Midbrain (tissue), 1 donor: ENCODE measurements around the gene JAKMIP1.
"Not testable (repeated sequence)": the region's sequence is repeated elsewhere in the genome, so short reads cannot be mapped to it uniquely, and the experiment has no call there.

Experiments
- DNase-seq: peaks from one replicate; lab custom pipeline; 2025; lab: John Stamatoyannopoulos, UW

JAKMIP1 gene

DNA sequence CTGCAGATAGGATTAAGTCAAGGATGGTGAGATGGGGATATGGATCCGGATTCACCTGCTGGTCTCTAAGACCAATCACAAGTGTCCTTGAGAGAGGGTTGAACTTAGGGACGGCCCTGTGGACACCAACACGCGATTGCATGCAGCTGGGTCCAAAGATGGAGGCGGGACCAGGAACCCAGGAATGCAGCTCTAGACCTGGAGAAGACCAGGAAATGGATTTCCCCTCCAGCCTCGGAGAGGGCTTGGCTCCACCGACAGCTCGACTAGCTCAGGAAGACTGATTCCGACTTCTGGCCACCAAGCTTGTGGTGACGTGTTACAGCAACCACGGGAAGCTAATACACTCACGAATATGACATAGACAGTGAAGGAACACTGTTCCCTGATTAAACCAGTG, 186.8 kb downstream of the JAKMIP1 start:
- no peak for DNase-seq

DNA sequence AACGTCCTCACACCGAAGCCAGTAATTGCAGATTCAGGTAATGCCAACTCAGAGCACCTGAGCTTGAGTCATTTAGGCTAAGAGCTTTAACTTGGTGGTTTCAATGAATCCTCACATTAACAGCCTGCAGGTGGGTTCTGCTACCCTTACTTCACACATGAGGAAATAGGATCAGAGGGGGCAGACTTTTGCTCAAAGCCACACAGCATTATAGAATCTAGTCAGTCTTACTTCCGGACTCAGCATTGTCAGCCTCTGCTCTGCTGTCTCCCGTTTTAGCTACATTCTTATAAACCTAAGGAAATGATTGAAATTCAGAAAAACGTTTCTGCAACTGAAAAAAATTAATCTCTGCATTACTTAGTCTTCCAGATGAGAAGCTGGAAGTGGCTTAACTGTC, 188.1 kb downstream of the JAKMIP1 start:
- DNase-seq: no peak

DNA sequence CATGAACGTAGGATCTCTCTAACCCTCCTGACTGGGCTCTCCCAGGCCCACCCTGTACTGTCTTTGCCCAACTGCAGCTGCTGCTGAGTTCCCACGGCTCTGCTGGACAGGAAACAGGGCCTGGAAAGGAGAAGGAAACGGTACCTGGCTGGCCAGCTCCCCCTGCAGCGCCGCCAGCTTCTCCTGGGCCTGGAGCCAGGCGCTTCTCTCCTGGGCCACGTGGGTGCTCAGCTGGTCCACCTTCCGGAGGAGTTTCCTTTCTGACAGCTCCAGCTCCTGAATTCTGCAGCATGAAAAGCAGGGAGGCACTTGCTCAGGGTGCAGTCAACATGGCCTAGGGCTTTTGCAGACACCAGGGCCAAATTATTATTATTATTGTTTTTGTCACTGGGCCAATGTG, 188.7 kb downstream of the JAKMIP1 start:
- peak; percentile 38 for DNase-seq

DNA sequence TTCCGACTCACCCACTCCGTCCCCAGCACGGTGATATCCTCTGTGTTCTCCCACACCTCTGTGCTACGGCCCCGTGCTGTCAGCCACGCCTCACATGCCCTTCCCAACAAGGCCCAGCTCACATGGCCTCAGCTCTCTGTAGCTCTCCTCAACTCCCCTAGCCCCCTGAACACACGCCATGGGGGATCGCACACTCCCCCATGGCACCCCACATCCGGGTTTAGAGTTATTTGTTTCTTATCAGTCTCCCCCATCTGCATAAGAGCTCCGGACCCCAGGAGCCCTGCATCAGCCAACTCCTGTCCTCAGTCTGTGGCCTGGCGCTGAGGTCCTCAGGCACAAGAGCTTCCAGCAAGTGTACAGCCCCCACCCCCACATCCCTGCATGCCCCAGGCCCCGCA, 189.1 kb downstream of the JAKMIP1 start:
- DNase-seq: no peak

DNA sequence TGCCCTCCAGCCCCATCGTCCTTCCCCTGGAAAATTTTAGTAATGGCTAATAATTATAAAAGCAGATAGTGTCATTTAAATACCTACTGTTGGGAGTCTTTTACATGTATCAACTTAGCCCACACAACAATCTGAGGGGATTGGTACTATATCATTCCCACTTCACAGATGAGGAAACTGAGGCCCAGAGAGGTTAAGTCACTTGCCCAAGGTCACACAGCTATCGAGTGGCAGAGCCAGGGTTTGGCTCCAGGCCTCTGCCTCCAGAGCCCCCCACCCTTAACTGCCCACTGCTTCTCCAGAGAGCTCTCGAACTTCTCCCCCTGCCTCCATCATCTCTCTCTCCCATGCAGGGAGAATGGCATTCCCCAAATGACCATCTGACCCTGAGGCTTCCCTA, 189.6 kb downstream of the JAKMIP1 start:
- no peak for DNase-seq

DNA sequence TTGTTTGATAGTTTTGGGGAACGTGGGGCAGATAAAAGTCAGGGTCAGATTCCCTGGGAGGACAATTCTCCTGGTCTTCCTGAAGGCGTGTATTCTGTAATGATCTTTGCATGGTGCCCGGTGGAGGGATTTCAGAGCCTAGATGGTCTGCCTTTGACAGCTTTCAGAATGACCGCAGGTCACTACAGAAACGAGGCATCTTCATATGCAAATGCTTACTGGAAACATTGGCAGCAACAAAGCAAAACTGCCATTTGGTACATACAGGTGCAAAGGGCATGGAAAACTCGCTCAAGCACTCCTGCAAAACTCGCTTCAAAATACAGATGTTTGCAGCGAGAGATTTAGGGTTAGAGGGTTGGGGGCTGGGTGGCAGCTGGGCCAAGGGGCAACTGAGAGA, 190.9 kb downstream of the JAKMIP1 start:
- DNase-seq: no peak

DNA sequence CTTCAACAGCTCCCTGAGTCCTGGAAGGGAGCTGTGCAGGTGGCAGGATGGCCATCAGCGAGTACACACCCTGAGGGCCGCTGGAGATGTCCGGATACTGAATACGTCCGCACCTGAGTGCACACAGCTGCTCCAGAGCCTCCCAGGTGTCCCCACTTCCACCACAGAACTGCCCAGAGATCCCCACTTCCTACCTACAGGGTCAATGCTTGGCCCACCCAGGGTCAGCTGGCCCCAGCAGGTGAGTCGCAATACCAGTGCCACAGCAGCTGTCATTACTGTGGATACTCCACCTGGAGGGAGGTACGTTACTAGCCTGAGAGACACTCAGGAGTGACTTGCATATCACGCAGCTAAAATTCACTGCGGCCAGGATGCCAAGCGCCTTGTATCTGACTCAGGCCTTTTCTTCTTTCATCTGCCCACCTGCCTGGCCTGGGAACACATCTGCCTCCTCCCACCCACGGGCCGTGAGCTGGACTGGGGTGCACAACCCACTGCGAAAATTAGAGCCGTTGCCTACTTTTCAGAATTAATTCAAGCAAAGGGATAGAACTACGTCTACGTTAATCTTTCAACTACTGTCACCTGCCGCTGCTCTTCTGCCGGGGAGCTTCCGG, 191.5 kb downstream of the JAKMIP1 start:
- DNase-seq: no peak

DNA sequence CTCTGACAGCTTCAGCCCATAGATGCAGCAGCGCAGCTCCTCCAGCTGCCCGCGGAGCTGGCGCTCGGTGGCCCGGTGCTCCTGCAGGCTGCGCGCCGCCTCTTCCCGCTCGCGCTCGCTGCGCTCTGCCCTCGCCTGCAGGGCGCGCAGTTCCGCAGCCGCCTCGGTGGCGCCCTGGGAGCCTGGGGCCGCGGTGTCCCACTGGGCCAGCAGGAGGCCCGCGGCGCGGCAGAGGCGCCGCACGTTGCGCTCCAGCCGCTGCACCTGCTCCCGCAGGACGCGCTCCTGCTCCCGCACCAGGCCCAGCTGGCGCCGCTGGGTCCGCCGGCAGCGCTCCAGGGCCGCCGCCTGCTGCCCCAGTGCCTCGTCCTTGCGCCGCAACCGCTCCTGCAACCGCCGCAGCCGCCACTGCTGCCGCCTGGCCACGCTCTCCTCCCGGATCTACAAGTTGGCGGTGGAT, 192.2 kb downstream of the JAKMIP1 start:
- no peak for DNase-seq

DNA sequence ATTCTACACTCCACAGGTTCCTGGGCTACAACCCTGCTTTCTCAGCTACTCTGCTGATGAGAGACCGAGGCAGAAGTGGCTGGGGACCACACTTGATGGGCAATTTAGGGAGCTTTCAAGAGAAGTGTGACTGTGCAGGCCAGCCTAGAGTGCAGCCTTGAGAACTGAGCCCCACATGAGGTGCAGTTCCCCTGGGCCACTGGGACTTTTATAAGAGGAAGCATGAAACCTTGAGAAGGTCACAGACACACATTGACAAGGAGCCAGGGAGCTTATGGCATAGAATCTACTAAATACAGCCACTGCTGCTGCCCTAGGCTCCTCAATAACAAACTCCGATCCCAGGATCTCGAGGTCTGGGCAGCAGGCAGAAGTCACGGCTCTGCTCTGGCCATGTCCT, 195.2 kb downstream of the JAKMIP1 start:
- DNase-seq: no peak

DNA sequence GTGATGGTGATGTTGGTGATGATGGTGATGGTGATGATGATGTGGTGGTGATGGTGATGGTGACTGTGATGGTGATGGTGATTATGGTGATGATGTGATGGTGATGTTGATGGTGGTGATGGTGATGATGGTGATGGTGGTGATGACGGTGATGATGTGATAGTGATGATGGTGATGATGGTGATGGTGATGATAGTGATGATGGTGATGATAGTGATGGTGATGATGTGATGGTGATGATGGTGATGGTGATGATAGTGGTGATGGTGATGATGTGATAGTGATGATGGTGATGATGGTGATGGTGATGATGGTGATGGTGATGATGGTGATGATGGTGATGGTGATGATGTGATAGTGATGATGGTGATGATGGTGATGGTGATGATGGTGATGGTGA, 196.9 kb downstream of the JAKMIP1 start:
- DNase-seq: not testable (repeated sequence)

DNA sequence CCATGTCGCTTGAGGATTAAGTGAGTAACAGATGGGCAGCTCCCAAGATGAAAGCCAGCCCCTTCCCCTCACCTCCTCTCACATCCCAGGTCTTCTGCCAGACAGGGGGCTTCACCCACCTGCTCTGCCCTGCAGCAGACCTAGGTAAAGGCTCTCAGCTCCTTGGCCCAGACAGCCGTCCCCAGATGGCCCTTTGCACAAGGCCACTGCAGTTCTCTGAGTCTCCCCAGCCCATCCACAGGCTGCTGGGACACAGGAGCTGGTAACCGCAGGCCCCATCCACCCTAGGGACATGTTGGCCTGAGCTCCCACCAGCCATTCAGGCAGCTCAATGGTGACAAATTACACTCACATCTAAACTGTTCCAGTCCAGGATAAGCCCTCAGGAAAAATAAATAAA, 197.4 kb downstream of the JAKMIP1 start:
- no peak for DNase-seq

DNA sequence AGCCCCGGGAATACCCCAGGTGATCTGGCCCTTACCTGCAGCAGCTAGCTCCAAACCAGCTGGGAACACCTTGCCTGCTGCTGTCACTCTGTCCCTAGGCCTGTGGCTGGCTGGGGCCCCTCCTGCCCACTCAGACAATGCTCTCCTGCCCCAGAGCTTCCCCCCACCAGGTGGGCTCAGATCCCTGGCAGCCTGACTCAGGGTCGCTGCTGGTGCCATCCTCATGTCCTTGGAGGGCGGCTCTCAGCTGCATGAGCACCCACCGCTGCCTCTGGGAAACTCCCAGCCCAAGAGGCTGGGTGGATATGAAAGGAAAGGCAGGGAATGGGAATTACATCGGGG, 197.9 kb downstream of the JAKMIP1 start:
- no peak for DNase-seq

DNA sequence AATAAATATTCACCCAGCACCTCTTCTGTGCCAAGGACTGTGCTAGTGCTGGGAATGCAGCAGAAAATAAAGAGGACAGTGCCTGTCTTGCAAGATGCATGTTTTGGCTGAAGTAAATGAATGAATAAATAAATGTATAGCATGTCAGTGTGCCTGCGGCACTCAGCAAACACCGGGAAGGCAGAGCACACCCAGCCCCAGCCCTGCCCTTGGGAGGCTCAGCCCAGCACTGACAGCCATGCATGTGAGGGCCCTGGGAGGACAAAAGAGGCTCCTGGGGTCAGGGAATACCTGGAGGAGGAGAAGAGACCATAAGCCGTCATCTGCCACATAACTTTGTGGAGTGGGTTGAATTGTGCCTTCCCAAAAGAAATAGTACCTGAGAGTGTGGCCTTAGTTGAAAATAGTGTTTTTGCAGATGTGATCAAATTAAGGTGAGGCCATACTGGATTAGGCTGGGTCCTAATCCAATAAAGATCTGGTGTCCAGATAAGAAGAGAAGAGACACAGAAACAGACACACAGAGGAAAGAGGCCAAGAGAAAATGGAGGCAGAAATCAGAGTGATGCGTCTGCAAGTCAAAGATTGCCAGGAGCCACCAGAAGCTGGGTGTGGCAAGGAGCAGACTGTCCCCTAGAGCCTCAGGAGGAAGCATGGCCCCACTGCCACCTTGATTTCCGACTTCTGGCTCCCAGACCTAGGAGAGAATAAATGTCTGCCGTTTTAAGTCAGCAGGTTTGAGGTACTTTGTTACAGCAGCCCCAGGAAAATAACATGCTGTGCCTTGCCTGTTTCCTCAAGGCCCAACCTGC, 198.5 kb downstream of the JAKMIP1 start:
- no peak for DNase-seq

DNA sequence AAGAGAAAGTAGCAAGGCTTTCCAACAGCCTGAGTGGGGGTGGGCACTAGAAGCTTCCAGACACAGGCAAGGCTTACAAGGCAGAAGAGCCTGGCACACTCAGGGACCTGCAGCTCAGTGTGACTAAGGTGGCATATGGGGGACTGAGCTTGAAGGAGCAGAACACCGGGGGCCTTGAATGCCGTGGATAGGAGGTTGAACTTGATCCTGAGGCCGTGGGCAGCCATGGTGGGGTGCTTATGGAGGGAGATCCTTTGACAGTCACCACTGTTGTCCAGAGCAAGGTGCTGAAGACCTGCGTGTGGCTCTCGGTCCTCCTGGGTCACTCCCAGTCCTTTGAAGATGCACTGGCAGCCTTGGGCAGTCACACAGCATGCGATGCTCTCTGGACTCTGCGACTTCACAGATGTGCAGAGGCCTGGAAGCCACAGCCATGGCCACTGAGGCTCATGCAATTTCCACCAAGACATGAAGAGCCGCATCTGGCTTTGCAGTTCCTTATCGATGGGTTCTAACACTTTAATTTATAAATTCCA, 200.5 kb downstream of the JAKMIP1 start:
- no peak for DNase-seq

DNA sequence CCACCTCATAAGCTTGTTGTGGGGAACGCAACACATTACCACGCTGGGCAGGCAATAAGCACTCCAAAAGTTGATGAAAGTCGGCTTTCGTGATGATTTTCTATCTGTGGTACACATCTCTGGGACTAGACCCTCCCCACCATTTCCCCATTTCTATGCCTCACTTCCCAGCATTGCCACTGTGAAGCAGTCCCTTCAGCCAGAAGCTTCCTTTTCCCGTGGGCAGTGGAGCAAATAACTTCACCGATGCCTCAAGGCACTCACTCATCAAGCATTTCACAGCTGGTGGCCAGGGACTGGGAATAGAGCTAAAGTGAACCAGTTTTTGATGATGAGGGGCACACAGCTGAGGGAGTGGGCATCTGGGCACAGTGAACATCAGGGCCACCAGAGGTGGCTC, 201.0 kb downstream of the JAKMIP1 start:
- no peak for DNase-seq

DNA sequence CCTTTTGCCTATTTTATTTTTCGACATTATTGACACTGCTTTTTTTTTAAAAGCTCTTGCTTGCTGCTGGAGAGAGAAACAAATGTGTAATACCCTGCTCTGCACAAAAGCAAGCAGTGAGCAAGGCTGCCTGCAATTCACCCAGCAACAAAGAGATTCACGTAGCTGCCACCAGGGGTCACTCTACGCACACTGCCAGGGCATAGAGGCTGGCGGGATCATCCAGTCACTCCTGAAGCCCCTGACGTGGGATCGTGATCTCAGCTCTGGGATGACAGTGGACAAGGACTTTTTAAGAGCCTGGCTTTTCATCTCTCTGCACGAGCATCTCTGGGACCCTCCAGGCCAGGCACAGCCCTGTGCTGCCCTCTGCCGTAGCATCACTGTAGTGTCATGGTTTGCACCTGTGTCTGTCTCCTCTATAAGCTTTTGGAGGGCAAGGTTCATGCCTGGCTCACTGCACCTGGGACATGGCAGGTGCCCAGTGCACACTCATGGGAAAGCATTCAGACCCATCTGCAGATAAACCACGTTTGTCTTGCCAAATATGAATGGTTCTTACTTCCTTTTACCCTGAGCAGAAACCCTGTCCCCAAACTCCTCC, 201.9 kb downstream of the JAKMIP1 start:
- DNase-seq: peak; percentile 78

DNA sequence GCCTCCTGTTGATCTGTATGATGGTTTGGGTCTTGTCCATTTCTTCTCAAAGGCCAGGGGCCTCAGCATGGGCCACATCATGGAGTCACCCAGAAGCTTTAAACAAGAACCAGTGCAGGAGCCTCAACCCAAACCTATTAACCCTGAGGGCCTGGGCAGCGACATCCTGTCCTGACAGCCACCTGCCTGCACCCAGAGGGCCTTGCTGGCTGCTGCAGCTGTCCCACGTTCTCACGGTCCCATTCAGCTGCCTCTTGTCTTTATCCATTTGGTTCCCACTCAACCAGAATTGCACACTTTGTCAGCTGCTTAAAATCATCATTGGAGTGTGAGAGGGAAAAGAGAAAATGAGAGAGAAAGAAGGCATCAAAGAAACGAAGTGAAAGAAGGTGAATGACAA, 203.7 kb downstream of the JAKMIP1 start:
- DNase-seq: no peak

DNA sequence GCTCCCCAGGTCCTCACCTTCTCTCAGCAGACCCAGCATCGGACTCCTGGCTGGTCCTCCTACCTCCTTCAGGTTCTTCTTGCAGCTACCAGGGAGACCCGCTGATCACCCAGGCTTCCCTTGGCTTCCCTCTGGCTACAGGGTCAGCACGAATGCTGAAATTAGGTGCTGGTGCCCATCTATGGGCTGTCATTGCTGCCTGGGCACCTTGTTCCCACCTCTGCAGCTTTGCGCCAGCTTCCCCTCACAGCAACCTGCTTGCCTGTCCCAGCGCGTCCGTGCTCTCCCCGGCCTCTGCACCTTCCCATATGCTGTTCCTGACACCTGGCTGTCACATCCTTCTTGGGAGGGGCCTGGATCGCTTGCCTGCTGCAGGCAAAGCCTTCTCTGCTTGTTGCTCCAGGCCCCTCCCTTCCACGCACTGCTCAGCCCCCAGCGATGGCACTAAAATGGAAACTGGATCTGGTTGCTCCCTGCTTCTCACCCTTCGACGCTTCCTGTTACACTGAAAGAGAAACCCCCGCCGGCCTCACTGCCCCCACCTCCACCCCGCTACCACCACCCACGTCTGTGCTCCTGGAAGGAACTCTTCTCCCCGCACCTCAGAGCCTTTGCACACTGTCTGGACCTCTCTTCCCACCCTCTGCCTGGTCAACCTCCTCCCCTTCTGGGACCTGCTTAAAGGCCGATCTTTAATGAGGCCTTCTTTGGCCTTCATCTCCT, 204.3 kb downstream of the JAKMIP1 start:
- DNase-seq: no peak

DNA sequence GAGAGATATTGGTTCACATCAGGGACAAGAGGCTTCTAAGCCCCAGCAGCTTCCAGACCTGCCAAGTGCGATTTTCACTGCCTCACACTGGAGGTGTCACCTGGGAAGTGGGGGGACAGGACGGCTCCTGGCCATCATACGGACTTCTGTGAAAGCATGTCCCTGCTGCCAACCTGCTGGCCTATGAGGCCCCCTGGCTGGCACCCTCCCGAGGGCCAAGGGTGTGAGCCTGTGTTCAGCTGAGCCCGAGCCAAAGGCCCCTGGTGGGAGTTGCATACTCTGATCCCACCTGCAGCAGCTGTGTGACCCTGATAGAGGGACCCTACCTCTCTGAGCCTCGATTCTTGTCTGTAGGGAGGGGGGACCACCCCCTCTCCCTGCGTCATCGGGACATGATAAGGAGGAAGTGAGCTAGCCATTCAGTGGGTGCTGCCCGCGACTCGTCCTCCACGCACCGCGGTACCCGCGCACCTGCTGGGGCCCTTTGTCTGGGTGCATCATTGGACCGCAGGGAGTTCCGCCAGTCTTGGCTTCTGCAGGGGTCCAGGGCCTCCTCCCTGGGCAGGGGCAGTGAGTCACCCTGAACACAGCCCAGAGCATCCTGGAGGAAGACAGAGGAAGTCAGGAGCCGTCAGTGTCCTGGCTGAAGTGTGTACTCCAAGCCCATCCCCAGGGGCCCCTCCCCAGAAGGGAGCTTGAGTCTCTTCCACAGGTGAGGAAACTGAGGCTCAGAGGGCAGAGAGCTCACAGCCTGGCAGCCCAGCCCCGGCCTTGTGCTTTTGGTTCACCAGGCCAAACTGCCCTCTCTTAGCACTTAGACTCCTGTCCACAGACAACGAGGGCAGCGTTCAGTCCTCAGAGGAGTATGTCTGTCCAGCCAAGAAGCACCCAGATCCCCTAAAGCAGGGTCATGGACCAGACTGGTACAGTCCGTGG, 206.2 kb downstream of the JAKMIP1 start:
- no peak for DNase-seq

DNA sequence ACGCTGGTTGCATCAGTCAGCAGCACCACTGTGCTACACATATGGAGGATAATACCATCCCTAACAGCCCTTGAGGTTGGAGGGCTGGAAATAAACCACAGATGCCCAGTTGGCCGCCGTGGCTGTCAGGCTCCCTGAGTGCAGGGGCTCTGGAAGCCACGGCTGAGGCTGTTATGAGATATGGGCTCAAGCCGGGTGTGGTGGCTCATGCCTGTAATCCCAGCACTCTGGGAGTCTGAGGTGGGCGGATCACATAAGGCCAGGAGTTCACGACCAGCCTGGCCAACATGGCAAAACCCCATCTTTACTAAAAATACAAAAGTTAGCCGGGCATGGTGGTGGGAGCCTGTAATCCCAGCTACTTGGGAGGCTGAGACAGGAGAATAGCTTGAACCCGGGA, 207.0 kb downstream of the JAKMIP1 start:
- DNase-seq: not testable (repeated sequence)

DNA sequence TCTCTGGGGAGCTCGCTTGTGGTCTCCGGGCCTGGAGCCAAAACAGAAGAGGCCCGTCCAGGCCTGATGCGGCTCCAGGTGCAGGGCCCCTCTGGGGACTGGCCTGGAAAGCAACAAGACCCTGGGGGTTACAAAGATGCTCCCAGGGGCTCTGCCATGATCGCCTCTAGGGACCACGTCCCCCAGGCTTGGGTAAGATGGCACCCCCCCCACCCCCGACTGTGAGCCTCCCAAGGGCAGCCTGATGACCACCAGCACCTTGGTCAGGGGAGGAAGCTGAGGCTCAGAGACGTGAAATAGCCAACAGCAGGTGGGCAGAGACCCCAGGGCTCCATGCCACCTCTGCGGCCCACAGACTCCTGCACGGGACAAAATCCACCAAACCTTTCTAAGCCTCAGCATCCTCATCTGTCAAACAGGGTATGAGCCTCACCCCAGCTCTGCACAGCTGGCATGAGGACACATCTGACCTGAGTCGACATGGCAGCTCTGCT, 207.5 kb downstream of the JAKMIP1 start:
- DNase-seq: no peak
